Aorta (tissue), 5 donors: ENCODE results near the gene CD209. TPM values are rescaled to one million over a fixed set of nuclear protein-coding genes. Genes with fewer than 3 reads are reported as not detected.

Experiments used
- ATAC-seq: fragments of 200-7000 bp; cut with Tn5 transposase; one replicate; pipeline ENCODE4 v1.9.1; 2022; ENCODE audit warnings: moderate library complexity; ENCODE audit not compliant: low FRiP score
- DNase-seq, 2 donors: peaks; one replicate each; pipeline ENCODE4 v3.0.0-alpha.2; 2020
- H3K27ac ChIP-seq, 2 donors: one replicate each; pipeline ENCODE4 v1.5.1; 2013; ENCODE audit warnings: low read length in 2 of 2, mild to moderate bottlenecking in 2 of 2, moderate library complexity in 2 of 2, control low read depth in 1 of 2, inconsistent platforms in 1 of 2, low read depth in 1 of 2
- H3K27me3 ChIP-seq, 2 donors: one replicate each; pipeline ENCODE4 v1.6.1; 2013; ENCODE audit warnings: control low read depth in 1 of 2, low read length in 1 of 2, mild to moderate bottlenecking in 1 of 2, moderate library complexity in 1 of 2; ENCODE audit not compliant: insufficient read depth in 2 of 2, control insufficient read depth in 1 of 2
- H3K36me3 ChIP-seq, 2 donors: one replicate each; pipeline ENCODE4 v1.6.1; 2013; ENCODE audit warnings: control low read depth in 1 of 2, low read length in 1 of 2, mild to moderate bottlenecking in 1 of 2; ENCODE audit not compliant: insufficient read depth in 2 of 2, control insufficient read depth in 1 of 2
- H3K4me1 ChIP-seq, 2 donors: one replicate each; pipeline ENCODE4 v1.6.1; 2013; ENCODE audit warnings: low read length in 2 of 2, control low read depth in 1 of 2, mild to moderate bottlenecking in 1 of 2, moderate library complexity in 1 of 2; ENCODE audit not compliant: insufficient read depth in 2 of 2, control insufficient read depth in 1 of 2
- H3K4me3 ChIP-seq, 2 donors: one replicate each; pipeline ENCODE4 v1.5.1; 2013; ENCODE audit warnings: low read length in 2 of 2, control low read depth in 1 of 2, mild to moderate bottlenecking in 1 of 2
- H3K9me3 ChIP-seq: one replicate; pipeline ENCODE4 v1.6.1; 2013; ENCODE audit warnings: mild to moderate bottlenecking, low read length; ENCODE audit not compliant: control insufficient read depth
- WGBS, 2 donors: extraction: QIAGEN DNeasy Blood & Tissue Kit; methylation state at CpG; one replicate each; pipeline ENCODE4 v1.1.7; 2013; 5-methylcytosine and 5-hydroxymethylcytosine counted together
- intact Hi-C, 2 donors: fragments of 100-400 bp; cut with DNase I; formaldehyde crosslinking; loops; one replicate each; pipeline versions ENCODE4 v1.14.2 to v1.15.0; 2022
- polyA plus RNA-seq, 2 donors: library from polyadenylated mRNA; stranded (reverse); fragments of 200-250 nt; gene quantifications; one replicate each; pipeline ENCODE4 v1.2.3, GENCODE V29; 2013
- total RNA-seq, 2 donors: library from RNA; stranded (reverse); fragmentation: NEBNext Ultra II Directional; extraction: Animal tissue kit (Norgen Biotek cat#: 25700); gene quantifications; one replicate each; pipeline ENCODE4 v1.2.1, GENCODE V29; 2021
- donor health status: healthy with polysubstance abuse.
- donor health status: Bipolar disorder and iron deficiency.
- donor health status: DM: no; HTN: no; CAD: no.
- donor health status: DM: no; HTN: no; CAD: no.
- donor health status: DM: yes; HTN: yes; CAD: no.

Gene CD209
- total and polyA plus RNA-seq, 4 donors: 1.0 to 63.9 (median 11.2) TPM

- Histone ChIP-seq H3K27ac (no peak overlapping the region), H3K4me3 (no peak overlapping the region), H3K36me3 (no peaks in the 10 kb centered on the region), H3K27me3 (no peaks in the 10 kb centered on the region), H3K4me1 (no peaks in the 10 kb centered on the region), H3K9me3 (no peaks in the 10 kb centered on the region)
- DNase-seq (no peak), ATAC-seq (no peak)
- intact Hi-C loops: no loop called here
- 88 to 89% methylated on average over 12 of the region's 12 CpGs for WGBS, 2 donors
Observed at GRCh38 chr19:7701049-7701653, 46.2 kb downstream of the CD209 start.

GRCh38 chr19:7699417-7700401 is 47.6 kb downstream of the CD209 start:
- Histone ChIP-seq H3K4me1 (no peaks in the 10 kb centered on the region), H3K4me3 (no peak overlapping the region), H3K36me3 (no peaks in the 10 kb centered on the region), H3K9me3 (no peaks in the 10 kb centered on the region), H3K27ac (no peak overlapping the region), H3K27me3 (no peaks in the 10 kb centered on the region)
- intact Hi-C loops: no loop called here
- WGBS, 2 donors: 56 to 59% methylated on average over 15 of the region's 15 CpGs
- ATAC-seq (no peak), DNase-seq (no peak)

GRCh38 chr19:7699003-7699402 is 48.3 kb downstream of the CD209 start:
- Histone ChIP-seq H3K27ac (no peak overlapping the region), H3K4me1 (no peaks in the 10 kb centered on the region), H3K36me3 (no peaks in the 10 kb centered on the region), H3K4me3 (no peak overlapping the region), H3K9me3 (no peaks in the 10 kb centered on the region), H3K27me3 (no peaks in the 10 kb centered on the region)
- no peak for ATAC-seq
- WGBS, 2 donors: 47 to 49% methylated on average over 2 of the region's 2 CpGs
- no peak for DNase-seq
- intact Hi-C loops: no loop called here

- WGBS, 2 donors: 20 to 22% methylated on average over 11 of the region's 11 CpGs
- no peaks in the 10 kb centered on the region for H3K36me3 ChIP-seq
- no peak overlapping the region for H3K27ac ChIP-seq
- intact Hi-C loops: no loop called here
- no peaks in the 10 kb centered on the region for H3K4me1 ChIP-seq
- no peak for DNase-seq
- ATAC-seq: no peak
- H3K4me3 ChIP-seq: no peak overlapping the region
- no peaks in the 10 kb centered on the region for H3K27me3 ChIP-seq
- no peaks in the 10 kb centered on the region for H3K9me3 ChIP-seq
Observed at GRCh38 chr19:7698583-7698982, 48.8 kb downstream of the CD209 start.

GRCh38 chr19:7697721-7698287 is 49.5 kb downstream of the CD209 start:
- no peaks in the 10 kb centered on the region for H3K27me3 ChIP-seq
- WGBS, 2 donors: 77 to 81% methylated on average over 10 of the region's 10 CpGs
- DNase-seq: no peak
- ATAC-seq: no peak
- no peaks in the 10 kb centered on the region for H3K9me3 ChIP-seq
- H3K4me3 ChIP-seq: no peak overlapping the region
- intact Hi-C loops: no loop called here
- H3K27ac ChIP-seq: no peak overlapping the region
- no peaks in the 10 kb centered on the region for H3K36me3 ChIP-seq
- no peaks in the 10 kb centered on the region for H3K4me1 ChIP-seq

- WGBS, 2 donors: 54 to 63% methylated on average over 4 of the region's 4 CpGs
- Histone ChIP-seq H3K4me3 (no peak overlapping the region), H3K36me3 (no peaks in the 10 kb centered on the region), H3K27me3 (no peaks in the 10 kb centered on the region), H3K9me3 (no peaks in the 10 kb centered on the region), H3K27ac (no peak overlapping the region), H3K4me1 (no peaks in the 10 kb centered on the region)
- intact Hi-C loops: no loop called here
- ATAC-seq: no peak
- DNase-seq: no peak
Observed at GRCh38 chr19:7694499-7694898, 52.8 kb downstream of the CD209 start.

GRCh38 chr19:7692417-7693088 is 54.8 kb downstream of the CD209 start:
- Histone ChIP-seq H3K27me3 (no peaks in the 10 kb centered on the region), H3K4me3 (no peak overlapping the region), H3K27ac (no peak overlapping the region), H3K9me3 (no peaks in the 10 kb centered on the region), H3K36me3 (no peaks in the 10 kb centered on the region), H3K4me1 (no peaks in the 10 kb centered on the region)
- intact Hi-C loops: no loop called here
- DNase-seq (no peak), ATAC-seq (no peak)
- 73% methylated on average over 13 of the region's 13 CpGs for WGBS, 2 donors

GRCh38 chr19:7691497-7691896 is 55.8 kb downstream of the CD209 start:
- no peaks in the 10 kb centered on the region for H3K27me3 ChIP-seq
- intact Hi-C loops: no loop called here
- DNase-seq: no peak
- no peak overlapping the region for H3K4me3 ChIP-seq
- H3K4me1 ChIP-seq: no peaks in the 10 kb centered on the region
- H3K9me3 ChIP-seq: no peaks in the 10 kb centered on the region
- H3K27ac ChIP-seq: no peak overlapping the region
- no peak for ATAC-seq
- H3K36me3 ChIP-seq: no peaks in the 10 kb centered on the region
